NCI-H526 treated with DMSO at 0.1 percent for 48 hours (cell line): Measurements from ENCODE around the gene PYM1.

Experiments
- DNase-seq: peaks from one replicate; lab custom pipeline; 2025; lab: John Stamatoyannopoulos, UW

PYM1 gene

DNA sequence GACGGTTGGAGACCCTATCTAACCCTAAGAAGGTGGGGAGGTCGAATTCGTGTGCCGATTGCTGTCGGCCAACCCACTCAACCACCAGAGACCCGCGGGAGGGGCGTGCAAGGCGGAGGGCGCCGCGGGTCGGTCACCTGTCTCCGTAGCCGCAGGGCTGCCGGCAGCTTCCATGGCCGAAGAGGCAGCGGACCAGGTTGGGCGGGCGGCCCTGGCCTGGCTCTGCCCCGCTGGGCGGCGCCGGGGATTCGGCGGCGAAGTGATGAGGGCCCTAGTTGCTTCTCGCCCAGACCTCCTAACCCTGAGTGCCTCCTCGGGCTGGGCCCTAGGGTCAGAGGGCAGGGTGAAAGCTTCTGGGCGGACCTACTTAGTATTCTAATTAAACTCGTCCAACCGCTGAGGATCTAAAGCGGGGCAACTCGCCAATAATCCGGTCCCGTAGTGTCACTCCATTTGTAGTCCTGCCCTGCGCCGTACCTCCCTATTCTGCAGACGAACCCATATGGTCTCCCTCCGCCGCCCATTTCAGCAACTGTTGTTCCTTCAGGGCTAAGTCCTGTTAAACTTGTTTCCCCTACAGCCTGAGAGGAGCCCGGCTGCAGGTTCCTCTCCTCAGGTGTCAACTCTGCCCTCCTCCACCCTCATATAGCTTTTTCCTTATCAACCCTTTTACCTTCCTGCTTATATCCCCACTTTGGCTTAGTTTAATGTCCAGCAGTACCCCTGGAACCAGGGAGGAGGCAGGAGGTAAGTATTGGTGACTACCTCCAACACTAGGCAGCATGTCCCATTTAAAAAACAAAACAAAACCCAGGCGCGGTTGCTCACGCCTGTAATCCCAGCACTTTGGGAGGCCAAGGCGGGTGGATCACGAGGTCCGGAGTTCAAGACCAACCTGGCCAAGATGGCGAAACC, at the start of gene PYM1:
Gene PYM1 (minus strand): TSS at position 307 of the 915 bp plus-strand sequence. CDS start 133 bp downstream, at position 174.
- DNase-seq, result peak; percentile 51

DNA sequence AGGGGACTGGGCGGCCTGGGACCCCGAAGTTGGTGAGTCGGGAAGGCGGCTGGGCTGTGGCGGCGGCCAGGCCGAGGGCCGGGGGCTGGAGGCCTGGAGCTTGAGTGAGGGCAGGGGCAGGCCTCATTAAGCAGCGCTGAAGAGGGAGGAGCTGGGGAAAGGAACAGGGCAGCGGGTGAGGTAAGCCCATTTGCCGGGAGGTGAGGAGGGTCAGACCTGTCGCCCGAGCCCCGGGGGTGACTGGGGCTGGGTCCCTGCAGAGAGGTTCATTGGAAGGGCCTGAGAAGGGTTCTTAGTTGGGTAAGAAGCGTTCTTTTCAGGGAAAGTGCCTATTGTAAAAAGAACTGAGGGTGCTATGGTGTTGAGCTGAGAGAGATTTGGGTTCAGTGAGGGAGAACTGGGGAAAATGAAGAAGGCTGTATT, 46.6 kb upstream of the PYM1 start:
- DNase-seq, result no peak

DNA sequence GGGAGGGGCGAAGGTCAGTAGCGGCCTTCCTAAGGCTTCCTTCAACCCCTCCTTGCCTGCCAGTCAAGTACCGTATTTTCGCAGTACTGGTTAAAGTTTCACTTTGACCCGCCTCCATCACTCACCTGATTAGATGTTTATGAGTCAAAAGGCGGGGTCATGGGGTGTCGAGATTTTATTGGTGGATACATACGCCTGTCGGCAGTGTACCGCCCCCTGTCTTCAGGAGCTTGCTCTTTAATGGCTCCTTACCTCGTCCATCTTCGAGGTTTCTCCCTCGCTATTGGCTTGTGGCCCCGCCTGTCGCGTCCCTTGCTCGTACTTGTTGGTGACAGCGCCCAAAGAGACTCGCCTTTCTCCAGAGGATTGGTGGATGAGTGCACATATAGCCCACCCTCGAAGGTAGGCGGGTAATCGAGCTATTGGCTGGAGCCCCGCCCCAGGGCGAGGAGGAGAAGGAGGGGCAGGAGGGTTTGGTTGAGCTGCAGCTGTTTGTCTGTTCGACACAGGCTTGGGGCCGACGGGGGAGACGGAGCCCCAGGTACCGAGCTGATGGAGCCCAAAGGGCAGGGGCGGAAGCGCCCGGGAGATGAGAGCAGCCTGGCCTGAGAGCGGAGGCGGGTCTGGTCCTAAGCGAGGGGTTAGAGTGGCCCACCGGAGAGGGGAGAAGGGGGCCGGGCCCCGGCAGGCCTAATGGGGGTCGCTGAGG, 46.1 kb upstream of the PYM1 start, which contains the start of gene RAB5B:
Gene RAB5B (plus strand): TSS at position 480 of the 709 bp plus-strand sequence. CDS start 12,883 bp downstream, outside the sequence.
- DNase-seq, result peak; percentile 99

DNA sequence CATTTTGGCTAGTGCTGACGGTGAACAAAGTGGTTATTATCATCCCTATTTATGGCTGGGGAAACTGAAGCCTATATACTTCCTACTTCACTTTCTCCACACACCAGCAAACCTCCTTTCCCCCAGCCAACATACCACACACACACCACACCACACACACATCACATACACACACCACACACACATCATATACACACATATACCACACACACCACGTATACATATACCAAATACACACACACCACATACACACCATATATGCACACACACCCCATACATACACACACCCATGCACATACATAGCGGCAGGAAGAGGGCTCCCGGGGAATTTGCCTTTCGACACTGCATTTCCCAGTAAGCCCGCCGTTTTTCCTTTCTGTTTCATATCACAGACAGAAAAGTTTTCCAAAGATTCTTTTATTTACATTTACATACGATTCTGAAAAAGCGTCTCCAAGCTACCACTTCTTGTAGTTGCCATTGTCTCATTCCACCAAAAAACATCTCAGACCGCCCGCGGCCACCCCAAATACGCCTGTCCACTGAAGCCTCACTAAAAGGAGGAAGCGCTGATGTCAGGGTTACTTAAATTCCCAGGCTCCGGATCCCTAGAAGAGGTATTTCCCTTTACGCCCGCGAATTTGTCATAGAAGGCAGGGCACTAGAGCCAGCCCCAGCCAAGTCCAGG, 45.4 kb upstream of the PYM1 start:
- DNase-seq, result no peak

DNA sequence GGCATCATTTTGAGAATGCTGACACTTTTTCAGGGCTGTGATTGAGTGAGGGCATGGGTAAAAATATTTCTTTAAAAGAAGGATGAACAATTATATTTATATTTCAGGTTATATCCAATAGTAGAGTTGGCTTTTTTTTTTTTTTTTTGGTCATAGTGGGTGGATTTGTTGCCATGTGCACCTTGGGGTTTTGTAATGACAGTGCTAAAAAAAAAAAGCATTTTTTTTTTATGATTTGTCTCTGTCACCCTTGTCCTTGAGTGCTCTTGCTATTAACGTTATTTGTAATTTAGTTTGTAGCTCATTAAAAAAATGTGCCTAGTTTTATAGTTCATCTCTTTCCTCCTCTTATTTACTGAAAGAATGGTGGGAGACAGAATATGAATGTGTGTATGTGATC, 44.8 kb upstream of the PYM1 start:
- no peak for DNase-seq

DNA sequence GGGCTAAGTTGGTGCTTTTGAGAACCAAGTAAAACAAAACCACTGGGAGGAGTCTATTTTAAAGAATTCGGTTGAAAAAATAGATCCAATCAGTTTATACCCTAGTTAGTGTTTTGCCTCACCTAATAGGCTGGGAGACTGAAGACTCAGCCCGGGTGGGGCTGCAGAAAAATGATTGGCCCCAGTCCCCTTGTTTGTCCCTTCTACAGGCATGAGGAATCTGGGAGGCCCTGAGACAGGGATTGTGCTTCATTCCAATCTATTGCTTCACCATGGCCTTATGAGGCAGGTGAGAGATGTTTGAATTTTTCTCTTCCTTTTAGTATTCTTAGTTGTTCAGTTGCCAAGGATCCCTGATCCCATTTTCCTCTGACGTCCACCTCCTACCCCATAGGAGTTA, 44.3 kb upstream of the PYM1 start:
- DNase-seq, result no peak

DNA sequence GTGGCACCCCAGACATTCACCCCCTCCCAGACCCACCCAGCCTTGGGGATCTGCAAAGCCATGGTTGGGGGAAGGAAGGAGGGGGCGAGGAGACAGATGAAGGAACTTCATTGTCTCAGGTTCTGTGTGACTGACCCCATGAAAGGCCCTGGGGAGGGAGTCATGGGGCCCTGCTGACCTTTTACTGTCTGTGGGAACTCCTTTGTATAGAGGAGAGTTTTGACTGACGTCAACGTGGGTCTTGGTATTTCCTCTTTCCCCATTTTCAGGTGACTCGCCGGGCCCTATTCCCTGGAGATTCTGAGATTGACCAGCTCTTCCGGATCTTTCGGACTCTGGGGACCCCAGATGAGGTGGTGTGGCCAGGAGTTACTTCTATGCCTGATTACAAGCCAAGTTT, 43.1 kb upstream of the PYM1 start:
- no peak for DNase-seq

DNA sequence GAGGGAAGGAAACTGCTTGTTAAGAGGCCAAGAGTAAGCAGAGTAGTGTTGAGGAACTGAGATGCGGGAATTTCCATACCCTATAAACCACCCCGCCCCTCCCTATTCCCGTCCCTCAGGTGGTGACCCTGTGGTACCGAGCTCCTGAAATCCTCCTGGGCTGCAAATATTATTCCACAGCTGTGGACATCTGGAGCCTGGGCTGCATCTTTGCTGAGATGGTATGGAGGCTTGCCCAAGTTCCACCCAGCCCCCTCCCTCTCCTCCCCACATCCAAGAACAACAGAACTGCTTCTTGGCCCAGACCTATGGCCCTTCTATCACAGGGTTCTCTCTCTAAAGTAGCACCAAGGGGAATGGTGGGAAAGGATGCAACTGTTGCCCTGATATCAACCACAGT, 41.7 kb upstream of the PYM1 start:
- no peak for DNase-seq

DNA sequence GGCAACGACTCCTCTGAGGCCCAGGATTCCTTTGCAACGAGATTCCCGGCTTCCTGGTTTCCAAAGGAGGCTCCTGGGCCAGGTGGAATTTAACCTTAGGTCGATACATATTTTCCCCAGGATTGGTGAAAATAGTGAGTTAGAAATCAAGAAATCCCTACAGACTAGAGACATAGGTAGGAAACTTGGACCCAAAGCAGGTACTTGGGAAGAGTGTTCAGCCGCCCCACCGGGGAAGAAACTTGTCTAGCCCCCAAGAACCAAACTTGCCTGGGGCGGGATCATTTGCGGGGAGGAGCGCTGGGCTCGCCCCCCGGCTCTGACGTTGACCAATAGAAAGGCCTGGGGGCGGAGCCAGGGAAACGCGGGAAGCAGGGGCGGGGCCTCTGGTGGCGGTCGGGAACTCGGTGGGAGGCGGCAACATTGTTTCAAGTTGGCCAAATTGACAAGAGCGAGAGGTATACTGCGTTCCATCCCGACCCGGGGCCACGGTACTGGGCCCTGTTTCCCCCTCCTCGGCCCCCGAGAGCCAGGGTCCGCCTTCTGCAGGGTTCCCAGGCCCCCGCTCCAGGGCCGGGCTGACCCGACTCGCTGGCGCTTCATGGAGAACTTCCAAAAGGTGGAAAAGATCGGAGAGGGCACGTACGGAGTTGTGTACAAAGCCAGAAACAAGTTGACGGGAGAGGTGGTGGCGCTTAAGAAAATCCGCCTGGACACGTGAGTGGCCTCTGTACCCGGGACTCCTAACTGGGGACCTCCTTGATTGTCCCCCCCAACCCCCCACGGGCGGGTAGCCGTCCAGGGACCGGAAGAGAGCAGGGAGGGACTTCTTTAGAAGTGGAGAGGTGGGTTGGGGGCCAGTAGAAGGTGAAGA, 39.0 kb upstream of the PYM1 start, which contains the start of gene CDK2:
Gene CDK2 (plus strand): TSS at position 423 of the 874 bp plus-strand sequence. CDS start 179 bp downstream, at position 602.
- DNase-seq, result peak; percentile 69

DNA sequence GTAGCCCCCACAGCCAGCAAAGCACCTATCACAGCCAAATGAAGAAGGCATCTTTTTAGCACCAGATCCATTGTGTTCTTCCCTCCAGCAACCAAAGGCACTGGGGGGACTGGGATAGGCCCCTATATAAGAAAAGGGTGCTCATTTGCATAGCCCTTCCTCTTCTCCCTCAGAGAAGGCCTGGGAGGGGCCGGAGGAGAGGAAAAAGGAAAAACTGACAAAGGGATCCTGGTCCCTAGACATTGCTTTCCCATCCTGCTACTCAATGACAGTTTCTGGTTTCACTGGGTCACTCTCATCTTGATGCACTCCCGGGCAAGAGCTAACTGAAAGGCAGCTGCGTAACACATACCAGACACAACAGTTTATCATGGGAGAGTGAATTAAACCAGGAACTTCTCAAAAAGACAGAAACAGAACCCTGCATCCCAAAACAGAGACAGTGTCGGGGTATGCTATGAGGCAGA, 38.3 kb upstream of the PYM1 start, which contains the start of gene PMEL:
Gene PMEL (minus strand): TSS at position 102 of the 467 bp plus-strand sequence. CDS start 31 bp downstream, at position 71.
- no peak for DNase-seq

DNA sequence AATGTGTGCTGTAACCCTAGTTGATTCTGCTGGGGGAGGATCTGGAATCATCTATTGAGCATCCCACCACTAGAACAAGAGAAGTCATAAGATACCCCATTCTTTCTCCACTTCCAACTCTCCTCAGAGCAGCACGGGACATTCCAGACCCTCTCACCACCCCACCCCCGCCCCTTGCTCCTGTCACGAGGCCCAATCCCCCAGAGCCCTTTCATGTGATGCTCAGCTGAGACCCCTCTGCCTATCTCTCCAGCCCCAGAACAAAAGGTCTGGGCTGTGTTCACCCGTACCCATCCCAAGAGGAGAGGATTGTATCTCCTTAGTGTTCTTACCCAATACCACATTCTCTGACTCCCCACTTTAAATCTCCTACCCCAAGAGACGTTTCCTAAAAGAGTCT, 37.5 kb upstream of the PYM1 start:
- DNase-seq, result no peak

DNA sequence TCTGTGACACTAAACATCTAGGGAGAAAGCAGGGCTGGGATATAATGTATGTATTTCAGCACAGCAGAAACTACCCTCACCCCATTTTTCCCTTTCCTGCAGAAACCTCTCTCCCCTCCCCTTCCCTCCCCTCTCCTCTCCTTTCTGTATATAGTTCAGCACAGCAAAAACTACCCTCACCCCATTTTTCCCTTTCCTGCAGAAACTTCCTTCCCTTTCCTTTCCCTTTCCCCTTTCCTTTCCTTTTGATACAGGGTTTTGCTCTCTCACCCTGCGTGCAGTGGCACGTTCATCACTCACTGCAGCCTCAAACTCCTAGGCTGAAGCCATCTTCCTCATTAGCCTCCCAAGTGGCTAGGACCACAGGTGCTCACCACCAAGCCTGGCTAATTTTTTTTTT, 36.1 kb upstream of the PYM1 start:
- no peak for DNase-seq

DNA sequence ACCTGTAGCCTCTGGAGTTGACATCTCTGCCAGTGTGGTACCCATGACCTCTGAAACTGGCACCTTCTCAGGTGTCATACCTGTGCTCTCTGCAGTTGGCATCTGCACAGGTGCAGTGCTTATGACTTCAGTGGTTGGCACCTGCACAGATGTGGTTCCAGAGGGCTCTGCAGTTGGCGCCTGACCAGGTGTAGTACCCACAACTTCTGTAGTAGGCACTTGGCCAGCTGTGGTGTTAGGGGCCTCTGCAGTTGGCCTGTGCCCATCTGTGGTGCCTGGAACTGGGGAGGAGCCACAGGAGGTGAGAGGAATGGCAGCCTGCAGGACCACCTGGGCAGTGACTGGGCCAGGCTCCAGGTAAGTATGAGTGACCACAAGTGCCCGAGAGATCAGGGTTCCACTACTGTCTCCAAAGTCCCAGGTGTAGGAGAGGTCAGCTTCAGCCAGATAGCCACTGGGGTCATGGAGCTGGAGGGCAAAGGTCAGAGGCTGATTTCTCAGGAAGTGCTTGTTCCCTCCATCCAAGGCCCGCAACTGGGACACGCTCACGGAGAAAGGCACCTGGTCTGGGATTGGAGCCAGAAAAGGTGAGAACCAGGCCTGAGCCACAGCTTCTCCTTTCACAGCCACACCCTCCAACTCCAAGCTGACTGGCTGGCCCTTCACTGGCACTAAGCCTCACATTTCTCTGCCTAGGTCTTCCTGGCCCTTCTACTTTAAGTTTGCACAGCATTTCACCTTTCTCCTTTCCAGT, 29.6 kb upstream of the PYM1 start:
- no peak for DNase-seq

DNA sequence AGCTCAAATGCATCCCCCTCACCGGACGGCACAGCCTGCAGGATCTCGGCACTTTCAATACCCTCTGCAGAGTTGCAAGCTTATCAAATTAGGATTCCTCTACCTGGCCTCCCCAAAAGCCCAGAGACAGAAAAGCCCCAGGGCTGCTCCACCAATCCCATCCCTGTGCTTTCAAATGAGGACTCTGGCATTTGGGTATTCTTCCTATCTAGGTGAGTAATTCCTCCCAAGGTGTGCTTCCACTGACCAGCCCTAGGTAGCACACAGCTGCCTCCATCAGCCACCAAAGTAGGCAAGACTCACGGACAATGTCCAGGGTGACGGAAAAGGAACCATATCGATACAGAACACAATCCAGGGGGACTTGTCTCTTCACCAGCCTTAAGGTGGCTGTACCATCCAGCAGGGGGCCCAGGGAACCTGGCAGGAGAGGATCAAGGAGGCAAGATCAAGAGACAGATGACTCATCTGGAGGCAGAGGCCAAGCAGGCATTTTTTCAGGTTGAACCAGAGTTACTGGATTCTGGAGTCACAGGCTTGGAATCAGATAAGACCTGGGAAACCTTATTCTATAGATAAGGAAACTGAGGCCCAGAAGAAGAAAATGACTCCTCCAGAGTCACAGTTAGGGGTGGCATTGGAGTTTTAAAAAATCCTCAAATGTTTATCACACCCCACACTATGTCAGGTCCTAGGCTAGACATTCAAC, 28.3 kb upstream of the PYM1 start:
- DNase-seq, result no peak

DNA sequence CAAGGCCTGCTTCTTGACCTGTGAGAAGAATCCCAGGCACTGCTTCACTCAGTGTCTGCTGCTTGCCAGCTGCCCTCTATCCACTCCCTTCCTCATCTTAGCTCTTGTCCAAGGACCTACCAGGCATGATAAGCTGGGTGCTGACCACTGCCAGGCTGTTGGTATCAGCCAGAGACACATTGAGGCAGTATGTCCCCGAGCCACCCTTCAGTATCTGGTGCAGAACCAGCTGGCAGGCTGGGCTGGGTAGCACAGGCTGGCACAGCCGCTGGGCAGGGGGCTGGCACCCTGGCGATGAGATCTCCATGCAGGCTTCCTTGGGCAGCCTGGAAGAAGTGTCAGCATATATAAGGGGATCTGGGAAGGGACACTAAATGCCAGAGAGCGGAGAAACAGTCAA, 27.6 kb upstream of the PYM1 start:
- no peak for DNase-seq

DNA sequence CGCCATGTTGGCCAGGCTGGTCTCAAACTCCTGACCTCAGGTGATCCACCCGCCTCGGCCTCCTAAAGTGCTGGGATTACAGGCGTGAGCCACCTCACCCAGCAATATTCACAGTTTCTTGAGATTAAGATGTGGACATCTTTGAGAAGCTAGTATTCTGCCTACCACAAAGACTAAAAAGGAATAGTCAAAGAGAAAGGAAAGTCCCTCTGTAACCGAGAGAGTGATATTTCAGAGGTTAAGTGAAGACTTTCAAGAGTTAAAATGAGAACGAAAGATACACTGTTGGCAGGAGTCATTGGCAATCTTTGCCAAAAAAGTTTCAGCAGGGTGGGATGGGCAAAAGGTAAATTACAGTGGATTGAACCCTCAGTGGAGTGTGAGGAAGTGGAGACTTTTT, 18.9 kb upstream of the PYM1 start:
- DNase-seq, result no peak

DNA sequence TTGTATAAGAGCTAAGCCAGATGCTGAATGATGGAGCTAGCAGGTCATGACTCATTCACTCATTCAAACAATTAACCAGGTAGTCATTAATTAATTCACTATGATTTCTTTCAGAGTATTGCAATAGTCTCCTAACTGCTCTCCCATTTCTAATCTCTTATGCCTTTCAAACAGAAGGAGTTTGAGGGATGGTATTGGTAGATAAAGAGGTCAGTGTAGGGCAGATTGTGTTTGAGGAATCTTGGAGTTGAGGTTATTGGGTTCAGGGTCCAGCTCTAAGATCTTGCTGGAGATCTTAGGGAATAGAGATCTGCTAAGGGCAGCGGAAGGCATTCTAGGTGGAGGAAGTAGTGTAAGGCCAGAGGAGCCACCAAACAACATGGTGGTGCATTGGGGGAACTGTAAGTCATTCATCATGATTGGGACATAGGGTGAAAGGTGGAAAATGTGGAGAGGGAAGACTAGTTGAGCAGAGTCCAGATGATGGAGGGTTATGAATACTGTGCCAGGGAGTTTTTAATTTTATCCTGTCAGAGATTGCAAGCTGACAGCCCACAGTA, 15.0 kb upstream of the PYM1 start:
- DNase-seq, result no peak

DNA sequence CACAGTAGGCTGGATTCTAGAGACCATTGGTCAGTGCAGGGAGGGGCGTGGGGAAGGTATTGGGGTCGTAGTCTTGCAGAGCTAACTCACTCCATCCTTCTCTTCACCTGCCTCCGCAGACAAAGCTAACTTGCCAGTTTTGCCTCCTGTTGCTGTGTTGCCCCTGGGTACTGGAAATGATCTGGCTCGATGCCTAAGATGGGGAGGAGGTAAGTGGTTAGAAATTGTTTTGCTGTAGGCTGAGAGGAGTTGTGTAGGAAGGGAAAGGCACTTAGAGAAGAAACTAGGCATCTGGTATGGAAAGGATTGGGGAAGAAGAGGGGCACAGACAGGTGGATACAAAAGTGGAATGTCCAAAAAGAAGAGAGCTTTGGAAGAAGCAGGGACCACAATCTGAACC, 14.4 kb upstream of the PYM1 start:
- DNase-seq, result no peak

DNA sequence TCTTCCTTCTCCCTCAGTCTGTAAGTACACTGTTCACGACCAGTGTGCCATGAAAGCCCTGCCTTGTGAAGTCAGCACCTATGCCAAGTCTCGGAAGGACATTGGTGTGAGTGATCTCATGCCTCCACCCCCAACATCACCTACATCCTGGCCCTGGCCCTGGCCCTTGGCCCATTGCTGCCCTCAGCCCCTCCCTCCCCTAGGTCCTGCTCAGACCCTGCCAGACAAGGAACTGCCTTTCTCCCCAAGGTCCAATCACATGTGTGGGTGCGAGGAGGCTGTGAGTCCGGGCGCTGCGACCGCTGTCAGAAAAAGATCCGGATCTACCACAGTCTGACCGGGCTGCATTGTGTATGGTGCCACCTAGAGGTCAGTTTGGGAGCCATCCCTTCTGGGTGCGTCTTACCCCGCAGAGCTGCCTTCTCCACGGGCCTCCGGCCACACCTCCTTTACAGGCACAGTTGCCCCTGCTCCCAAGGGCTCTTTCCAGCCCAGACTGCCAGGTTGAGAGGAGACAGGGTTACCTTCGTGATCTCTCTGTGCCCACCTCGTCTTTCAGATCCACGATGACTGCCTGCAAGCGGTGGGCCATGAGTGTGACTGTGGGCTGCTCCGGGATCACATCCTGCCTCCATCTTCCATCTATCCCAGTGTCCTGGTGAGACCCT, 12.5 kb upstream of the PYM1 start:
- peak; percentile 76 for DNase-seq
